DND-41 (cell line): ENCODE data around the gene MPV17L2.

ENCODE experiments used
- CTCF ChIP-seq: IDR thresholded peaks from 2 replicates; pipeline ENCODE4 v1.5.1; 2012; ENCODE audit warnings: borderline replicate concordance, low read length, moderate library complexity, mild to moderate bottlenecking; ENCODE audit not compliant: poor library complexity, severe bottlenecking; ENCODE audit errors: extremely low read depth
- EZH2 ChIP-seq: IDR thresholded peaks from 3 replicates; pipeline ENCODE4 v1.6.1; 2012; ENCODE audit warnings: borderline replicate concordance, low read depth, mild to moderate bottlenecking, moderate library complexity, low read length, inconsistent platforms; ENCODE audit not compliant: severe bottlenecking

DNA sequence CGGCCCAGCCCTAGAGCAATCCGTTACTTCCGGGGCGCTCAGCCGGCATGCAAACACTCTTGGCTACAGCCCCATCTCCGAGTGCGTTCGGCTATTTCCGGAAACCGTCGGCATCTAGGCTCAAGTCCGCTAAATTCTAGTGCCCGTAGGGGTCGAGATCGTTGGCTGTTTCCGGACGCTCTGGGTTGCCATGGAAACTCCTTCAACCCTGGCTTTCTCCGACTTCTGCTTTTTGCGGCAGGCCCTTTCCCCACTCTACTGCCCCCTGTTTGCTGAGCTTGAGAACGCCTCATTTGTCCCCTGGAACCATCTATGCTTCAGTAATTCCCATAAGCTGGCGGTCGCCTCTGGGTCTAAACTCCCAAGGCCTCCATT, 40.6 kb upstream of the MPV17L2 start:
- TF ChIP-seq CTCF: peak; percentile 86
- TF ChIP-seq EZH2: no peak
